ENCODE measurements around the gene CDKN2B. TPM values are rescaled to one million over a fixed set of nuclear protein-coding genes. Genes with fewer than 3 reads are reported as not detected.

The CDKN2B gene
- total RNA-seq, 1 experiment from 2014 or later, result 9.8 TPM

DNA sequence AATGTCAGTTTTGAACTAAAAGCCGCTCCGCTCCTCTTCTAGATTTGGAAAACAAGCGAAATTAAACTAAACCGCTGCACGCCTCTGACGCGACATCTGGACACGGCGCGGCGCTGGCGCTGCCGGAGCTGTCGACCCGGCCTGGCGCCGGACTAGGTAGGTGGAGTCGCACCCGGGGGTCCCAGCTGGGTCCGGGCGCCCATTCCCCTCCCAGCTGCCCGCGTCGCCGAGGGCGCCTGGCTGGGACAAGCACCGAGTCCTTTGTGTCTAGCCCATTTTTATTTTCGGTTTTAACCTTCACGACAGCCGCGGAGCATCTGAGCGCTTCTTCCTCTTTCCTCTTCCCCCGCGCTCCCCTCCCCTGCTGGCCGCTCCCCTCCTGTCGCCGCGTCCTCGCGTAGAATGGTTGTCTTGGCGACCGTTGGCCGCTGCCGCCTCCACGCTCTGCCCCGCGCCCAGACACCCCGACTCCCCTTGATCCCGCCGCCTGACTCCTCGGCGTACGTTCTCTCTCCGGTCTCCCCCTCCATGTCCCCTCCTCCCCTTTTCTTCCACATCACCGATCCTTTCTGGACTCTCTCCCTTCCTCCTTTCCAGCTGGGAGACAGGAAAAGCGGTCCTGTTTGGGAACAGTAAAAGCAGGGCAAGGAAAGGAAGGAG, 14.0 kb downstream of the CDKN2B start (continued):
- TF ChIP-seq ATF3 (IDR thresholded peaks at IDR 0.05), result no peak
- TF ChIP-seq TCF7L2 (IDR thresholded peaks at IDR 0.05; ENCODE audit: borderline replicate concordance, extremely low read depth, insufficient read depth, insufficient read length), result peak; percentile 96
- no peak for TF ChIP-seq JUND (IDR thresholded peaks at IDR 0.05)

- Histone ChIP-seq H2AFZ (ENCODE audit: low read depth, low read length, poor library complexity, severe bottlenecking) (peak within 1 kb of the TSS; percentile 69), H3K9me3 (ENCODE audit: control insufficient read depth in 1 of 2, insufficient read depth in 1 of 2, low read depth in 1 of 2, low read length in 2 of 2) (no peaks in the 10 kb centered on the region), H3K9ac (ENCODE audit: low read length) (peak within 1 kb of the TSS; percentile 86), H3K27me3 (ENCODE audit: insufficient read depth, low read length) (no peaks in the 10 kb centered on the region), H3K4me2 (ENCODE audit: low read length) (peak within 1 kb of the TSS; percentile 91), H3K9me2 (ENCODE audit: insufficient read depth) (no peaks in the 10 kb centered on the region), H3K36me3 (ENCODE audit: control insufficient read depth in 1 of 2, insufficient read depth in 2 of 2, low read length in 2 of 2) (no peaks in the 10 kb centered on the region), H3K4me1 (ENCODE audit: control insufficient read depth in 1 of 2, insufficient read depth in 2 of 2, low read length in 2 of 2) (peaks cover 4 to 19% of the 10 kb centered on the region in 2 experiments; a peak in 3 of 4 replicates), H4K20me1 (ENCODE audit: insufficient read depth) (no peaks in the 10 kb centered on the region), H3K27ac (ENCODE audit: low read depth, low read length) (peak within 1 kb of the TSS; percentile 89), H3K4me3 (replicated peaks in 1 of 2; ENCODE audit: low read depth in 1 of 2, low read length in 2 of 2) (peak within 1 kb of the TSS; percentile 79 to 81), H3K79me2 (ENCODE audit: insufficient read depth, low read length) (peaks cover 61% of the 10 kb centered on the region)
- RAD21 ChIA-PET (ENCODE audit: low non-redundant PET in 1 of 2, low total read pairs in 2 of 2, uncharacterized antibody in 2 of 2, unreplicated experiment in 2 of 2), result interaction anchor here (0.6 to 0.7 kb wide), 3 partner anchors 19 to 107 kb away, joined by 3 to 5 read pairs (median 4); no protein-coding TSS in a partner anchor
- intact Hi-C loops (cut with micrococcal nuclease), result no loop called here
- BruUV-seq (replicated peaks), result no TSS peak
- POLR2A ChIA-PET, result interaction anchor here (0.6 to 1.4 kb wide), 6 partner anchors 13 to 413 kb away, joined by 3 to 5 read pairs (median 4); partner anchors contain the start of gene CDKN2B
- CTCF ChIA-PET, result interaction anchor here (0.7 to 3.2 kb wide), 6 partner anchors 14 to 250 kb away, joined by 3 to 36 read pairs (median 4); partner anchors contain the start of gene CDKN2B
- DNase-seq (ENCODE audit: low read depth, low spot score) (peak; percentile 65), ATAC-seq (peak; percentile 74)
- TF ChIP-seq SRF (IDR thresholded peaks at IDR 0.05; ENCODE audit: low read depth) (no peak), SP1 (IDR thresholded peaks at IDR 0.05; ENCODE audit: low read depth) (no peak), CEBPB (IDR thresholded peaks at IDR 0.05; ENCODE audit: low read depth) (no peak), SIN3A (IDR thresholded peaks at IDR 0.05; ENCODE audit: low read depth) (peak; percentile 59), EGR1 (IDR thresholded peaks at IDR 0.05; ENCODE audit: low read depth) (no peak; the same call in 1 of the 2 replicates), CBX3 (IDR thresholded peaks at IDR 0.05; ENCODE audit: low read depth) (0 out of 2 replicates have a peak, but pooled peaks have one; percentile 17), REST (IDR thresholded peaks at IDR 0.05; ENCODE audit: low read depth) (no peak), YY1 (IDR thresholded peaks at IDR 0.05; ENCODE audit: extremely low read depth, insufficient replicate concordance, low read depth, low read length) (peak; percentile 34), EZH2 (IDR thresholded peaks at IDR 0.05) (no peak), JUND (IDR thresholded peaks at IDR 0.05) (no peak), ZFX (IDR thresholded peaks at IDR 0.05) (no peak), RAD21 (IDR thresholded peaks at IDR 0.05; ENCODE audit: low read depth) (no peak), FOSL1 (IDR thresholded peaks at IDR 0.05; ENCODE audit: low read depth) (no peak), ELF1 (IDR thresholded peaks at IDR 0.05; ENCODE audit: borderline replicate concordance, low read depth) (no peak; the same call in 1 of the 2 replicates), ZNF274 (IDR thresholded peaks at IDR 0.05; ENCODE audit: low read depth, low read length) (no peak)
- TF ChIP-seq, protein P1, sequence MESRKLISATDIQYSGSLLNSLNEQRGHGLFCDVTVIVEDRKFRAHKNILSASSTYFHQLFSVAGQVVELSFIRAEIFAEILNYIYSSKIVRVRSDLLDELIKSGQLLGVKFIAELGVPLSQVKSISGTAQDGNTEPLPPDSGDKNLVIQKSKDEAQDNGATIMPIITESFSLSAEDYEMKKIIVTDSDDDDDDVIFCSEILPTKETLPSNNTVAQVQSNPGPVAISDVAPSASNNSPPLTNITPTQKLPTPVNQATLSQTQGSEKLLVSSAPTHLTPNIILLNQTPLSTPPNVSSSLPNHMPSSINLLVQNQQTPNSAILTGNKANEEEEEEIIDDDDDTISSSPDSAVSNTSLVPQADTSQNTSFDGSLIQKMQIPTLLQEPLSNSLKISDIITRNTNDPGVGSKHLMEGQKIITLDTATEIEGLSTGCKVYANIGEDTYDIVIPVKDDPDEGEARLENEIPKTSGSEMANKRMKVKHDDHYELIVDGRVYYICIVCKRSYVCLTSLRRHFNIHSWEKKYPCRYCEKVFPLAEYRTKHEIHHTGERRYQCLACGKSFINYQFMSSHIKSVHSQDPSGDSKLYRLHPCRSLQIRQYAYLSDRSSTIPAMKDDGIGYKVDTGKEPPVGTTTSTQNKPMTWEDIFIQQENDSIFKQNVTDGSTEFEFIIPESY (IDR thresholded peaks at IDR 0.05; ENCODE audit: extremely low read depth, insufficient replicate concordance, low read length), result no peak
- TF ChIP-seq, protein P2, sequence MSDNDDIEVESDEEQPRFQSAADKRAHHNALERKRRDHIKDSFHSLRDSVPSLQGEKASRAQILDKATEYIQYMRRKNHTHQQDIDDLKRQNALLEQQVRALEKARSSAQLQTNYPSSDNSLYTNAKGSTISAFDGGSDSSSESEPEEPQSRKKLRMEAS (IDR thresholded peaks at IDR 0.05), result peak; percentile 42; the same call in 1 of the 2 replicates
These were observed 14.5 kb downstream of the CDKN2B start, which contains the start of gene CDKN2B-AS1 for GRCh38 chr9:21994556-21995005. Gene CDKN2B-AS1, plus strand, starts transcription at chr9:21994791.
